ENCODE measurements around the gene APMAP.

The APMAP gene

GRCh38 chr20:25032065-25032477 is 39.5 kb upstream of the APMAP start:
- H3K27ac ChIP-seq: no peak overlapping the region
- TF ChIP-seq ZFX (IDR thresholded peaks at IDR 0.05; ENCODE audit: borderline replicate concordance) (no peak), CTCF (IDR thresholded peaks at IDR 0.05) (no peak)

DNA sequence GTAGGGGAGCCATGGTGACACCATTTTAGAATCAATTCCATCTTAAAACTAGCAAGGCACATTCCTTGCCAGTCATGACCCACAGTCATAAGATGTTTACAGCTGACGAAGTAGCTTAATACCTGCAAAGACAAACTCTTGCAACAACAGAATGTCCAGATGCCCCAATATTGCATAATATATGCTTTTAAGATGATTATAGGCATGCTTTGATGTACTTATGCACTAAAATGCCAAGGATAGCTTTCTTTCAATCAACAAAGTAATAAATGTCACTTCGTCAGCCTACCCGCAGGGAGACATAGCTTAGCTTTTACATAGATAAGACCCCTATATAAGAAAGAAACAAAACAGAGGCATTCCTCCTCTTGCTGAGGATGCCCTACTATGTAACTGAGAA is 38.7 kb upstream of the APMAP start:
- TF ChIP-seq ZFX (IDR thresholded peaks at IDR 0.05; ENCODE audit: borderline replicate concordance) (no peak), CTCF (IDR thresholded peaks at IDR 0.05) (no peak)

DNA sequence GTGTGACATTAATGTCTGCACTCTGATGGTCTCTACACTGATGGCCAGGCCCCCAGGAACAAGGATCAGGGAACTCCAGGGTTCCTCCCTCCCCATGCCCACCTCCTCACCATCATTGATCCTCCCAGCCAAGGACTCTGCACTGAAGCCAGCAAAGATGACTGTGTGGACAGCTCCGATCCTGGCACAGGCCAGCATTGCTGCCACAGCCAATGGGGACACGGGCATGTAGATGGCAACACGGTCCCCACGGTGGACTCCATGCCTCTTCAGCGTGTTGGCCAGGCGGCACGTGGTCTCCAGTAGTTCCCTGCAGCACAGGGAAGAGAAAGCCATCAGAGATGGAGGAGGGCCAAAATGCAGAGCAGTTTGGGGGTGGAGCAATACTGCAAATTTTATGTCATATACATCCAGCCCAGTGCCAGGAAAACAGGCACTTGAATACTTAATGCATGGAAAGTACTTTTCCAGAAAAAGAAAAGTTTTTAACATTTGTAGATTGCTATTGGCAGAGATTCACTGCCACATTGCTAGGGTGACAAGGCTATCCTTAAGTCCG is 38.2 kb upstream of the APMAP start:
- no peak overlapping the region for H3K27ac ChIP-seq
- TF ChIP-seq CTCF (IDR thresholded peaks at IDR 0.05) (no peak), ZFX (IDR thresholded peaks at IDR 0.05; ENCODE audit: borderline replicate concordance) (no peak)

More for the DNA sequence above, 38.7 kb upstream of the APMAP start:
- H3K27ac ChIP-seq: no peak overlapping the region

DNA sequence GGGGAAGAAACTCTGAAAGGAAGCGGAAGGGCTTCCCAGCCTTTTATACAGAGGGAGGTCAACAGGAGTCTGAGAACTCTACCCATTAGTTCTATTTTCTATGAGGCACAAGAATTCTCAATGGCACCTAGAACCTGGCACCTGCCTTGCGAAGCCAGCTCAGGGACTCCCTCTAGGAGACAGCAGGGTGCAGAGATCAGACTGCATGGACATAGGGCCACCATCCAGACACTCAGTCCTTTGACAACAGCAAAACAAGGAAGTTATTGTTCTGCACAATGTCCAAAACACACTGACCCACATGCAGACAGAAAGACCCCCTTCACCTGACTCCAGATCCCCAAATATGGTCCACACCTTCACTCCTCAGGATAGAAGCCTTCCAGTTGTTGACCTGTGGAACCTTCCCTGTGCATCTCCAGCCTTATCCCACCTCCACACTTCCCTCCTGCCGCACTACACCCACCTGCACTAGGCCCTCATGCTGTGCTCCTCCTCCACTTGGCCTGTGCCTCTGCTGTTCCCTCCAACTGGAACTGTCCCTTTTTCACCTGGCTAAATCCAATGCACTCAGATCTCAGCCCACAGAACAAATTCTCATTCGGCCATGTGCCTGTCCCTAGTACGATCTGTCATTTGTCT is 37.6 kb upstream of the APMAP start:
- no peak for TF ChIP-seq CTCF (IDR thresholded peaks at IDR 0.05)
- no peak for TF ChIP-seq ZFX (IDR thresholded peaks at IDR 0.05; ENCODE audit: borderline replicate concordance)
- H3K27ac ChIP-seq: no peak overlapping the region

DNA sequence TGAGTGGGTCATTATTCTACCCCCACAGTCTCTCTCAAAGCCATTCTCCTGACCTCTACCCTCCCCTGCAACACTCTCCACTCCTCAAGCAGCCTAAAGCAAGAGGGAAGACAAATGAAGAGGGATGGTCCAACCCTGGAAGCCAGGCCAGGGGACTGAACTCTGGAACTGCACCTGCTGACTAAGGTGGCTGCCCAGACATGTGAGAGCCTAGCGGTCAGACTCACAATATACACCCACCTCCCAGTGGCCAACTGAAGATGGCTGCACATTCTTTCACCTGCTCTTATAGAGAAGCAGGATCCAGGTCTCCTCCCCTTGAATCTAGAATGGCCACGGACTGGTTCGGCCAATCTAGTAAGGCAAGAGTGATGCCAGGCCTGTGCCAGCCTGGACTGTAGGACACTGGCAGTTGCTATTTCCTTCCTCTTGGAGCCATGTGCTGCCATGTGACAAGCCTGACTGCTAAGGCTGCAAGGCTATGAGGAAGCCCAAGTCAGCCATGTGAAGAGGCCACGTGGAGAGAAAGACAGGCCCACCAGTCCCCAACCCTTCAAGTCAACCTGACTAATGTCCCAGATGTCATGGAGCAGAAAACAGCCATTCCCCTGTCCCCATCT is 33.5 kb upstream of the APMAP start:
- TF ChIP-seq CTCF (IDR thresholded peaks at IDR 0.05): no peak
- no peak for TF ChIP-seq ZFX (IDR thresholded peaks at IDR 0.05; ENCODE audit: borderline replicate concordance)
- H3K27ac ChIP-seq: no peak overlapping the region

- TF ChIP-seq CTCF (IDR thresholded peaks at IDR 0.05): no peak
- H3K27ac ChIP-seq: no peak overlapping the region
Measured at GRCh38 chr20:25025091-25025861, 32.7 kb upstream of the APMAP start.

Measured in 22Rv1 (cell line).